Placental pericyte (primary cell): ENCODE measurements around the gene D2HGDH. TPM values are rescaled to one million over a fixed set of nuclear protein-coding genes. Genes with fewer than 3 reads are reported as not detected.

Experiments used
- total RNA-seq: library from RNA; depleted of rRNA; stranded (reverse); fragments of >200 nt; gene quantifications from 2 replicates; pipeline ENCODE4 v1.2.3, GENCODE V29; 2012

The D2HGDH gene
- total RNA-seq: 15.8 and 22.8 TPM in 2 replicates

GRCh38 chr2:241734467-241735208 is at the start of gene D2HGDH:
D2HGDH (plus strand) TSS chr2:241734630; CDS start chr2:241735225, 595 bp downstream.

GRCh38 chr2:241686650-241687425 is 47.6 kb upstream of the D2HGDH start, which contains the start of gene DTYMK:
DTYMK (minus strand) TSS chr2:241686815; CDS start chr2:241686783, 32 bp downstream.

DNA sequence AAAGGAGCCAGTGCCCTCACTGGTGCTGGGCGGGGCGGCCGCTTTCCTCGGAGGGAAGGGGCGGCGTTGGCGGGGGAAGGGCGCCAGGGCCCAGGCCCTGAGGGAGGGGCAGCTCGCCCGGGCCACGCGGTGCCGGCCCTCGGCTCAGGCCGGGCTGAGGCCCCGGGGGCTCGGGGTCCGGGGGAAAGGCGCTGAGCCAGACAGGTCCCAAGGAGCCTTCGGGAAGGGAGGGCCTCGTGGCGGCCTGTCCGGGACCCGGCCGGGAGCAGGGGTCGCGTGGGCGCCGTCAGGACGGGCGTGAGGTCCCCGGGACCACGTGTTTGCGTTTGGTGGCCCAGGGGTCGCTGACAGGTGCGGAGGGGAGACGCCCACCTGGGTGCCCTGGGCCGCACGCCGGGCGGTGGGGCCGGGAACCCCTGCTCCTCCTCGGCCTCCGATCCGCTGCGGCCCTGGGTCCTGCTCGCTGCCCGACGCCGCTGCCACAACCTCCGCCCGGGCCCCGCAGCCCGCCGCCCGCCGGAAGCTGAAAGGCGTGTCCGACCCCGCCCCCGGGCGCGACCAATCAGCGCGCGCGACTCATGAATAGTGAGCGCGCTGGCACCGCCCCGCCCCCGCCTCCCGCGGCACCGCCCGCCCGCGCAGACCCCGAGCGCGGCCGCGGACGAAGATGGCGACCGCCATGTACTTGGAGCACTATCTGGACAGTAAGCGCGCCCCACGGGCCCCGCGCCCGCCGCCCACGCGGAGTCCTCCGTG is 32.9 kb upstream of the D2HGDH start, which contains the start of gene ING5:
ING5 (plus strand) TSS at position 641 of the 756 bp plus-strand sequence; CDS start at position 668, 27 bp downstream.

GRCh38 chr2:241776336-241777169 is 42.1 kb downstream of the D2HGDH start, which contains the start of gene GAL3ST2:
GAL3ST2 (plus strand) TSS chr2:241776822; CDS start chr2:241776956, 134 bp downstream.

GRCh38 chr2:241808721-241809382 is 74.4 kb downstream of the D2HGDH start, which contains the start of gene NEU4:
NEU4 (plus strand) TSS chr2:241809193; CDS start chr2:241814485, 5,292 bp downstream.

Other genes with a start within 250 kb of the D2HGDH start
- gene STK25, start 226.0 kb upstream of the D2HGDH start, total RNA-seq: 240 and 272 TPM in 2 replicates
- 37.4 and 37.9 TPM in 2 replicates for gene BOK, start 175.9 kb upstream of the D2HGDH start, total RNA-seq
- 50.8 and 62.6 TPM in 2 replicates for gene THAP4, start 97.5 kb upstream of the D2HGDH start, total RNA-seq
- gene ATG4B, start 96.9 kb upstream of the D2HGDH start, total RNA-seq: 61.7 and 72.2 TPM in 2 replicates
- gene DTYMK, start 47.8 kb upstream of the D2HGDH start, total RNA-seq: 7.4 and 58.7 TPM in 2 replicates
- gene ING5, start 32.6 kb upstream of the D2HGDH start, total RNA-seq: 12.7 and 18.8 TPM in 2 replicates
- gene GAL3ST2, start 42.2 kb downstream of the D2HGDH start, total RNA-seq: 0.14 TPM in 1 of 2 replicates, not detected in the other
- gene NEU4, start 74.6 kb downstream of the D2HGDH start, total RNA-seq: 0.57 TPM in 1 of 2 replicates, not detected in the other
- gene PDCD1, start 124.3 kb downstream of the D2HGDH start, total RNA-seq: not detected in 2 replicates
- gene RTP5, start 135.1 kb downstream of the D2HGDH start, total RNA-seq: not detected in 2 replicates